LNCaP clone FGC (cell line): Measurements from ENCODE around the gene CUBN.
"Not testable (repeated sequence)": the region's sequence is repeated elsewhere in the genome, so short reads cannot be mapped to it uniquely, and the experiment has no call there.

Experiments used
- DNase-seq: peaks from one replicate; pipeline ENCODE4 v3.0.0-alpha.2; 2011; ENCODE audit warnings: low read depth
- H3K4me3 ChIP-seq: 2 replicates; pipeline ENCODE4 v1.5.1; 2011; ENCODE audit warnings: mild to moderate bottlenecking, low read depth, low read length, control low read depth
- CTCF ChIP-seq: IDR thresholded peaks from 2 replicates; pipeline ENCODE4 v1.5.1; 2012; ENCODE audit warnings: mild to moderate bottlenecking; ENCODE audit not compliant: control insufficient read depth, insufficient read depth; ENCODE audit errors: extremely low read depth

Gene CUBN

GRCh38 chr10:17122052-17122451 lies 7.6 kb downstream of the CUBN start:
- no peak for DNase-seq
- no peak overlapping the region for H3K4me3 ChIP-seq
- no peak for TF ChIP-seq CTCF

- no peak overlapping the region for H3K4me3 ChIP-seq
- no peak for TF ChIP-seq CTCF
- DNase-seq, result no peak
Measured at GRCh38 chr10:17120694-17121093, 8.9 kb downstream of the CUBN start.

- TF ChIP-seq CTCF, result no peak
- H3K4me3 ChIP-seq, result no peak overlapping the region
- DNase-seq, result no peak
Measured at GRCh38 chr10:17119845-17120244, 9.8 kb downstream of the CUBN start.

- DNase-seq, result no peak
- no peak for TF ChIP-seq CTCF
- H3K4me3 ChIP-seq, result no peak overlapping the region
Measured at GRCh38 chr10:17116193-17116592, 13.4 kb downstream of the CUBN start.

GRCh38 chr10:17115683-17116082 lies 13.9 kb downstream of the CUBN start:
- H3K4me3 ChIP-seq, result no peak overlapping the region
- DNase-seq, result no peak
- no peak for TF ChIP-seq CTCF

- not testable (repeated sequence) for DNase-seq, H3K4me3 ChIP-seq
Measured at GRCh38 chr10:17114878-17115444, 14.7 kb downstream of the CUBN start.

- H3K4me3 ChIP-seq, result no peak overlapping the region
- DNase-seq, result no peak
- no peak for TF ChIP-seq CTCF
Measured at GRCh38 chr10:17113889-17114540, 15.6 kb downstream of the CUBN start.
